Loucy (cell line): ENCODE measurements around the gene ELOF1.

Source experiments
- H2AFZ ChIP-seq: fragments of 200-600 bp; sonication (generic); 2 replicates; pipeline ENCODE4 v1.6.0; 2016; ENCODE audit warnings: antibody characterized with exemption, mild to moderate bottlenecking, low read length, moderate library complexity
- H3F3A ChIP-seq: fragments of 200-600 bp; 2 replicates; pipeline ENCODE4 v1.6.0; 2016; ENCODE audit warnings: antibody characterized with exemption, low read depth, mild to moderate bottlenecking
- H3K27me3 ChIP-seq: fragments of 200-600 bp; sonication (generic); 2 replicates; pipeline ENCODE4 v1.6.1; 2014; ENCODE audit warnings: low read length, mild to moderate bottlenecking; ENCODE audit not compliant: insufficient read depth, poor library complexity, severe bottlenecking
- H3K36me3 ChIP-seq: fragments of 200-600 bp; sonication (generic); 2 replicates; pipeline ENCODE4 v1.6.1; 2016; ENCODE audit warnings: low read length; ENCODE audit not compliant: insufficient read depth
- H3K4me1 ChIP-seq: fragments of 200-600 bp; sonication (generic); 2 replicates; pipeline ENCODE4 v1.5.1; 2014; ENCODE audit warnings: low read length, mild to moderate bottlenecking; ENCODE audit not compliant: insufficient read depth, poor library complexity, severe bottlenecking
- H3K4me2 ChIP-seq: fragments of 200-600 bp; sonication (generic); 2 replicates; pipeline ENCODE4 v1.6.0; 2014; ENCODE audit warnings: antibody characterized with exemption, low read length, low read depth, mild to moderate bottlenecking; ENCODE audit not compliant: poor library complexity, severe bottlenecking
- H3K4me3 ChIP-seq: fragments of 200-600 bp; sonication (generic); 2 replicates; pipeline ENCODE4 v1.5.1; 2014; ENCODE audit warnings: low read length, mild to moderate bottlenecking, mixed read lengths; ENCODE audit not compliant: poor library complexity, severe bottlenecking
- H3K79me2 ChIP-seq: fragments of 200-600 bp; sonication (generic); 2 replicates; pipeline ENCODE4 v1.6.1; 2014; ENCODE audit warnings: low read length; ENCODE audit not compliant: insufficient read depth
- H3K9ac ChIP-seq: fragments of 200-600 bp; sonication (generic); 2 replicates; pipeline ENCODE4 v1.6.0; 2014; ENCODE audit warnings: mild to moderate bottlenecking, low read depth, low read length, moderate library complexity; ENCODE audit not compliant: poor library complexity, severe bottlenecking
- H3K9me2 ChIP-seq: fragments of 200-600 bp; sonication (generic); replicated peaks from 2 replicates; pipeline ENCODE4 v1.6.1; 2016; ENCODE audit warnings: low read depth, low read length, mixed read lengths
- H3K9me3 ChIP-seq: fragments of 200-600 bp; sonication (generic); 2 replicates; pipeline ENCODE4 v1.6.1; 2014; ENCODE audit warnings: mild to moderate bottlenecking, antibody characterized with exemption, low read length, low read depth; ENCODE audit not compliant: insufficient read depth
- H4K20me1 ChIP-seq: fragments of 200-600 bp; sonication (generic); 2 replicates; pipeline ENCODE4 v1.6.0; 2014; ENCODE audit warnings: antibody characterized with exemption, low read length, mild to moderate bottlenecking; ENCODE audit not compliant: insufficient read depth, poor library complexity, severe bottlenecking
- CTCF ChIP-seq: fragments of 200-600 bp; sonication (generic); conservative IDR thresholded peaks from 2 replicates; pipeline ENCODE4 v1.5.1; 2014; ENCODE audit warnings: mild to moderate bottlenecking, antibody characterized with exemption, low read length
- EZH2phosphoT487 ChIP-seq: fragments of 200-600 bp; IDR thresholded peaks from 2 replicates; pipeline ENCODE4 v1.6.1; 2018; ENCODE audit warnings: antibody characterized with exemption, mild to moderate bottlenecking, moderate library complexity, borderline replicate concordance

The ELOF1 gene

GRCh38 chr19:11563532-11563931 is 4.5 kb upstream of the ELOF1 start:
- Histone ChIP-seq H4K20me1 (peaks cover 4% of the 10 kb centered on the region), H3K9me3 (no peaks in the 10 kb centered on the region), H3F3A (no peaks in the 10 kb centered on the region), H2AFZ (no peak overlapping the region; the same call in 1 of the 2 replicates), H3K9ac (no peak overlapping the region), H3K9me2 (no peaks in the 10 kb centered on the region), H3K79me2 (peaks cover 4% of the 10 kb centered on the region; the same call in 1 of the 2 replicates), H3K36me3 (no peaks in the 10 kb centered on the region), H3K27me3 (no peaks in the 10 kb centered on the region), H3K4me2 (no peak overlapping the region), H3K4me3 (no peak overlapping the region), H3K4me1 (peaks cover 4% of the 10 kb centered on the region)
- no peak for TF ChIP-seq CTCF
- TF ChIP-seq EZH2phosphoT487, result no peak

GRCh38 chr19:11560404-11561051 is 1.5 kb upstream of the ELOF1 start:
- peaks cover 9% of the 10 kb centered on the region for H3K4me1 ChIP-seq
- H3K27me3 ChIP-seq, result no peaks in the 10 kb centered on the region
- no peak overlapping the region for H2AFZ ChIP-seq
- no peak overlapping the region for H3K9ac ChIP-seq
- peak; percentile 87 for TF ChIP-seq CTCF
- no peak for TF ChIP-seq EZH2phosphoT487
- no peaks in the 10 kb centered on the region for H3K9me2 ChIP-seq
- peaks cover 32% of the 10 kb centered on the region for H3K79me2 ChIP-seq
- no peaks in the 10 kb centered on the region for H3K36me3 ChIP-seq
- no peaks in the 10 kb centered on the region for H3K9me3 ChIP-seq
- peak overlapping the region; percentile 84 for H3K4me3 ChIP-seq
- H4K20me1 ChIP-seq, result peaks cover 13% of the 10 kb centered on the region
- peak overlapping the region; percentile 77 for H3K4me2 ChIP-seq
- H3F3A ChIP-seq, result no peaks in the 10 kb centered on the region

- H3K9me2 ChIP-seq, result no peaks in the 10 kb centered on the region
- peaks cover 9% of the 10 kb centered on the region for H3K4me1 ChIP-seq
- no peak overlapping the region for H3K9ac ChIP-seq
- TF ChIP-seq EZH2phosphoT487, result no peak
- TF ChIP-seq CTCF, result no peak
- peak overlapping the region; percentile 34 for H3K4me2 ChIP-seq
- no peak overlapping the region for H3K4me3 ChIP-seq
- H2AFZ ChIP-seq, result no peak overlapping the region
- no peaks in the 10 kb centered on the region for H3K9me3 ChIP-seq
- H3K79me2 ChIP-seq, result peaks cover 36% of the 10 kb centered on the region
- H3F3A ChIP-seq, result no peaks in the 10 kb centered on the region
- H3K27me3 ChIP-seq, result no peaks in the 10 kb centered on the region
- peaks cover 9% of the 10 kb centered on the region; the same call in 1 of the 2 replicates for H3K36me3 ChIP-seq
- H4K20me1 ChIP-seq, result peaks cover 13% of the 10 kb centered on the region
Measured at GRCh38 chr19:11556634-11557420, 2.2 kb downstream of the ELOF1 start.
